NCI-H187 (cell line): Measurements from ENCODE around the gene TSC1.

Source experiments
- DNase-seq, 2 experiments: peaks; one replicate each; lab custom pipeline; 2025; lab: John Stamatoyannopoulos, UW

The TSC1 gene

GRCh38 chr9:132887181-132888120 lies 57.0 kb downstream of the TSC1 start:
- no peak for DNase-seq

- DNase-seq, result no peak
These were observed 58.1 kb downstream of the TSC1 start for GRCh38 chr9:132886334-132886725.

GRCh38 chr9:132885720-132886333 lies 58.6 kb downstream of the TSC1 start:
- DNase-seq, result no peak

DNA sequence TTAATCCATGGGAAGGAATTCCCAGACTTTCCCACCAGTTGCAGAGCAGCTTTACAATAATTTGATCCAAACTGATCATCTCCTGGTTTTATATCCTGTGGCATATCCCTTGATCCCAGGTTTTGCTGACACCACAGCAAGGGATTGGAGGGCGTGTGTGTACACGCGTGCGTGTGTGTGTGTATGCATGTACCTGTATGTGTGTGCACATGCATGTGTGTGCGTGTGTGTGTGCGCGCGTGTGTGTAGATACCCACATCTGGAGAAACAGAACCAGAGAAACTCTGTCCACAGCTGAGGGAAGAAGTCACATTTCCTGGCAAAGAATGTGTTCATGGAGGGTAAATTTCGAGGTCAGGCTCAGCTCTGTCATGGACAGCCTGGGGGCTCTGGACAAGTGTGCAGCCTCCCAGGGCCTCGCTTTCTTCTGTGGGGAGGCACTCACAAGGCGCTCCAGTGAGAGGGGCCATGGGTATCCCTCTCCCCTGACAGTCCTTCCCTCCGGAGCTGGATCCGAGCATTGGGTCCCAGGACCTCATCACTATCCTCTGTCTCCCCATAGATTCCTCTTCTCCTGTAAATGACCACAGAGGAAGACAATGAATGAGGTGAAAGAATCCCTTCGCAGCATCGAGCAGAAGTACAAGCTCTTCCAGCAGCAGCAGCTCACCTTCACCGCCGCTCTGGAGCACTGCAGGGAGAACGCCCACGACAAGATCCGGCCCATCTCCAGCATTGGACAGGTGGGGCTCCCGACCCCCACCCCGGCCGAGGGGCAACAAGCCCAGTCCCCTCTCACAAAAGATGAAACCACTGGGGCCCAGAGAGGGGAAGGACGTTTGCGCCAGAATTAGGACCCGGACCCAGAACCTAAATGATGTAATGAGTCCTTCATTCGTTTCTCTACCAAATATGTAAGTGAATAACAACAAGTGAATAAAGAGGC lies 60.8 kb downstream of the TSC1 start:
- DNase-seq, result no peak

- no peak for DNase-seq
These were observed 61.8 kb downstream of the TSC1 start for GRCh38 chr9:132882616-132883015.

DNA sequence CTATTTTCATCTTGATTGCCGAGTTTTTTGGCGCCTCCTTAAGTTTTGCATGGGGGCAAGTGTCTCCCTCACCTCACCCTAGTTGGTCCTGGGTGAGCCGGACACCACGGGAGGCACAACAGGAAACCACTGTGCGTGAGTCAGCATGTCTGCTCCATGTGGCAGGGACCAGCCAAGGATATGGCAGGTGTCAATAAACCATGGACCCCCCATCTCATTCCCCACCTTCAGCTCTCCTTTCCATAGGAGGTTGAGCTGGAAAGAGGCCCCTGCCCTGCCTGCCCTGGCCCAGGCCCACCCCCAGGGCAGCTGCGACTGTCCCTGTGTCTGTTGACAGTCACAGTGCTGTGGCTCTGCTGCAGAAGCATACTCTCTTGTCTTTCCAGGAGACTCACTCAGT lies 62.6 kb downstream of the TSC1 start:
- DNase-seq, result no peak

DNA sequence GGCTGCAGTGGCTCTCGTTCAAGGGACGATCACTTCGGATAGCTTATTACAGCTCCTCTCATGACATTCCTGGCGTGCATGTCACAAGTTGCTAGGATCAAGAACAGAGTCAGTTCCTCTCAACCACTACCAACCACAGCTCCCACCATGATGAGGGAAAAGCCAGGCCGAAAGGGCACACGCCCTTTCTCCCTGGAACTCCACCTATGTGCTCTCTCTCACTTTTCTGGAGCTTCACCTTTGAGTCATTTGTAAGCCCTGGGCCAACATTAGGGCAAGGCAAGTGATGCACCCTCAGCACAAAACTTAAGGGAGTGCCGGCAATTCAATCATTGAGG lies 64.1 kb downstream of the TSC1 start:
- DNase-seq, result no peak

DNA sequence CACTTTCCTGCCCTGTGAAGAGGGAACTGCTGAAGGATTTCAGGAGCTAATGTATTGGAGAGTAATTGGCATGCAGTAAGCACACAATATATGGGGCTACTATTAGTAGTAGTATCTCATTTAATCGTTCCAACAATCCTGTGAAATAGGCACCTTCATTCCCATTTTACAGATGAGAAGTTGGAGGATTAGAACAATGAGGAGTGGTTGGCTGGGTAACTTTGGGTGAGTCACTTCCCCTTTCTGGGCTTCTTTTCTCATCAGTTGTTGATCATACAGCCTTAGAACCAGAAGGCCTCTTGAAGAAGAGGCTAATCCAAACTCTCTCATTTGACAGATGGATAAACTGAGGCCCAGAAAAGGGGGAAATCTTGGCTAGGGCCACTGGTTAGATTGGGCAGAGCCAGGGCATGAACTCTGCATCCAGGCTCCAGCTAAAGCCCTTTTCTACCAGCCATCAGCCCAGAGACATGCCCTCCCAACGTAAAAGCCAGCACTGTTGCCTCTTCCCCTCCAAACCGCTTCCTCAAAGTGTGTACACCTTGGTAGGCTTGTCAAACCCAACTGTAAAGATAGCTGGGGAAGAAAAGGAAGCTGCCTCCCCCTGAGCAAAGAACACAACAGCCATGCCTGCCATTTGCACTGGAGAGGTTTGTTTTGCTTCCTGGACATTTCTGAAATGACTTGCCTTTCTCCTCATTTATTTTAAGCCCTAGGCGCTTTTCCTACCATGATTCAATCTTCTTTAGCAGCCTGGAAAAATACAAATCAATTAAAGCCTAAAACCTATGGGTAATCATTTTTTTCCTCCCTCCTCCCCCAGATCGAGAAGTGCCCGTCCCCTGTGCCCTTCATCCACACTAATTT lies 64.7 kb downstream of the TSC1 start:
- DNase-seq, result no peak

- no peak for DNase-seq
These were observed 65.5 kb downstream of the TSC1 start, which contains the start of gene SPACA9 for GRCh38 chr9:132878695-132879456. Gene SPACA9 (plus strand): TSS chr9:132878898. CDS start chr9:132883948, 5,050 bp downstream.

- DNase-seq, result peak in 1 of 2 experiments; percentile 9
These were observed 66.4 kb downstream of the TSC1 start, which contains the start of gene AK8 for GRCh38 chr9:132877824-132878694. Gene AK8 (minus strand): TSS chr9:132878284. CDS start chr9:132878255, 29 bp downstream.

GRCh38 chr9:132877458-132877823 lies 67.0 kb downstream of the TSC1 start:
- no peak for DNase-seq

GRCh38 chr9:132876849-132877248 lies 67.6 kb downstream of the TSC1 start:
- no peak for DNase-seq

- no peak for DNase-seq
These were observed 69.3 kb downstream of the TSC1 start for GRCh38 chr9:132875159-132875558.

GRCh38 chr9:132873403-132873802 lies 71.0 kb downstream of the TSC1 start:
- no peak for DNase-seq

DNA sequence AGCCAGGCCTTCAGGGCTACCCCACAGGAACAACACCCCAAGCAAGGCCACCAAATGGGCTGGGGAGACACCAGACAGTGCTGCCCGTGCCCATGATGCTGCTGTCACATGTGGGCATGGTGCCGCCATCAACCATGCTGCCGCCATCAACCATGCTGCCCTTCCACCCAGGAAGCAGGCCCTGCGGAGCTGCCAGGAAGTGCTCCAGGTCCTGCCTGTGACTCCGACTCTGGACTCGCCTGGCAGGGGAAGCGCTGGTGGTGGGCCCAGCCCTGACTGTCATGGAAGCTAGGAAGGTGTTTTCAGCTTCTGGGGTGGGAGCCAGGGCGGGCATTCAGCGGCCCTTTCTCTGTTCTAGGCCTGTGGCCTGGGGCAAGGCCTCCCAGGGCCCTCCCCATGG lies 75.2 kb downstream of the TSC1 start:
- DNase-seq, result no peak

- no peak for DNase-seq
These were observed 77.5 kb downstream of the TSC1 start for GRCh38 chr9:132866898-132867297.

- DNase-seq, result no peak
These were observed 79.7 kb downstream of the TSC1 start for GRCh38 chr9:132864691-132865090.

DNA sequence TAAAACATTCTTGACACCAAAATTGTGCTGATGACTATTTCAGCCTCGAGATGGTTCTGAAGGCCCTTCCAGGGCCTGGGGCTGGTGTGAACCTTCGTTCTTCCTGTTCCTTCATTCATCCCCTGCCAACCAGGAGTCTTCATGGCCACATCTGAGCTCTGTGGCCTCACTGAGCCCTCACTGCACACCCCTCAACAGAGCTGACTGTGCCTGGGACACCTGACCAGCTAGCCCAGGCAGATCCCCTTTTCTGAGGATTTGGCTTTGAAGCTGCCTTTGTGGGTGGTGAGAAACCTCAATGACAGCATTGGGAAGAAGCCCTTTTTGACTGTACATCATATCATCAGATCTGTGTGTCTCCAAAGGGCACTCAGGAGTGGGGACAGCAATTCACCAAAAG lies 80.1 kb downstream of the TSC1 start:
- DNase-seq, result no peak

DNA sequence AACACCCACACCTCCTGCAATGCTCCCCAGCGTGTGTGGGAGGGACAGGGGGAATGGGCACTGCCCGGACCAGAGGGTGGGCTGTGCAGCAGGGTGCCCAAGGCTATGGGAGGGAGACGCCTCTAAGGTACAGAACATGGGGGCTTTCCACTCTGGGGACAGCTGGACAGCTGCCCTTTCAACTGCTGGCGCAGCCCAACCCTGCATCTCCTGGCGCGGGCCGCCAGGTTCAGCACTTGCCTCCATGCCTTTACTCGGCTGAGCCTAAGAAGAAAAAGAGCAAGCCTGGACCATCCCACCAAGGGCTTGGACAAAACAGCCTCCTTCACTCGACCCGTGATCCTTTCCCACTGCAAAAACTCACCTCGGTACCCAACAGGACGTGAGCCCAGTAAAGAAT lies 81.3 kb downstream of the TSC1 start:
- DNase-seq, result no peak

DNA sequence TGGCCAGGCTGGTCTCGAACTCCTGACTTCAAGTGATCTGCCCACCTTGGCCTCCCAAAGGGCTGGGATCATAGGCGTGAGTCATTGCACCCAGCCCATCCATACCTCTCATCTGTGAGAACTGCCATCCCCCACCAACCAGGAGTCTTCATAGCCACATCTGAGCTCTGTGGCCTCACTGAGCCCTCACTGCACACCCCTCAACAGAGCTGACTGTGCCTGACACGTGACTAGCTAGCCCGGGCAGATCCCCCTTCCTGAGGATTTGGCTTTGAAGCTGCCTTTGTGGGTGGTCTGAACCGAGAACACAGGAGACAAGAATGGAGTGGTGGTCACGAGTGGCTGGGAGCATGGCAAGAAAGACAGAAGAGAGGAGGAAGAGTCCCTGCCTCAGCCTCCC lies 81.9 kb downstream of the TSC1 start:
- DNase-seq, result no peak
